ENCODE results near the gene KANSL3.

DNA sequence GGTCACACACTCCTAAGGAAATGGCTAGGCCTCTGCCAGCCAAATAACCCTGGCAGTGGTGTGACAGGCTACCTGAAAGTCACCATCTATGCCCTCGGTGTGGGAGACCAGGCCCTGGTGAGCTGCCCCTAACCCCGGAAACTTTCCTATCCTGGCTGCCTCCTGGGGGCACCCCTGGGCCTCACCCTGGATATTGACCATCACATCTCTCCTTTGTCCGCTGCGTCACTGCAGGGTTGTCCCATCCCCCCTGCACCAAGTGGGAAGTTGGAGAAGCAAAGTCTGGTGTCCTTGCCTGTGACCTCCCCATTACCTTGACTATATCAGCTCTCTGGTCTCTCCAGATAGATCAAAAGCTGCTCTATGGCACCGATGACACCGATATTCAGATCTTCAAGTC lies 23.2 kb upstream of the KANSL3 start:
- TF ChIP-seq, protein P1, sequence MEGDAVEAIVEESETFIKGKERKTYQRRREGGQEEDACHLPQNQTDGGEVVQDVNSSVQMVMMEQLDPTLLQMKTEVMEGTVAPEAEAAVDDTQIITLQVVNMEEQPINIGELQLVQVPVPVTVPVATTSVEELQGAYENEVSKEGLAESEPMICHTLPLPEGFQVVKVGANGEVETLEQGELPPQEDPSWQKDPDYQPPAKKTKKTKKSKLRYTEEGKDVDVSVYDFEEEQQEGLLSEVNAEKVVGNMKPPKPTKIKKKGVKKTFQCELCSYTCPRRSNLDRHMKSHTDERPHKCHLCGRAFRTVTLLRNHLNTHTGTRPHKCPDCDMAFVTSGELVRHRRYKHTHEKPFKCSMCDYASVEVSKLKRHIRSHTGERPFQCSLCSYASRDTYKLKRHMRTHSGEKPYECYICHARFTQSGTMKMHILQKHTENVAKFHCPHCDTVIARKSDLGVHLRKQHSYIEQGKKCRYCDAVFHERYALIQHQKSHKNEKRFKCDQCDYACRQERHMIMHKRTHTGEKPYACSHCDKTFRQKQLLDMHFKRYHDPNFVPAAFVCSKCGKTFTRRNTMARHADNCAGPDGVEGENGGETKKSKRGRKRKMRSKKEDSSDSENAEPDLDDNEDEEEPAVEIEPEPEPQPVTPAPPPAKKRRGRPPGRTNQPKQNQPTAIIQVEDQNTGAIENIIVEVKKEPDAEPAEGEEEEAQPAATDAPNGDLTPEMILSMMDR (conservative IDR thresholded peaks at IDR 0.05 in 1 of 2, IDR thresholded peaks at IDR 0.05 in 1 of 2; ENCODE audit: low read depth in 1 of 2, low read length in 2 of 2) = no peak
- no peak for TF ChIP-seq EZH2 (IDR thresholded peaks at IDR 0.05; ENCODE audit: low read length, missing control alignments)

Measured in fibroblast of lung (primary cell).